HFFc6 (cell line): Measurements from ENCODE around the gene ZNF750. TPM values are rescaled to one million over a fixed set of nuclear protein-coding genes. Genes with fewer than 3 reads are reported as not detected.

Source experiments
- DNase-seq: peaks from one replicate; pipeline ENCODE4 v3.0.0-alpha.2; 2018
- H3K27ac Mint-ChIP-seq: 2 replicates; pipeline ENCODE4 v1.8.0; 2020; ENCODE audit warnings: mild to moderate bottlenecking, mixed read lengths
- H3K27me3 Mint-ChIP-seq: 2 replicates; pipeline ENCODE4 v1.8.0; 2021; ENCODE audit warnings: mild to moderate bottlenecking, moderate library complexity, mixed read lengths; ENCODE audit not compliant: insufficient read depth
- H3K36me3 Mint-ChIP-seq: 2 replicates; pipeline ENCODE4 v1.8.0; 2021; ENCODE audit warnings: low read depth, mixed read lengths
- H3K4me1 Mint-ChIP-seq: 2 replicates; pipeline ENCODE4 v1.8.0; 2020; ENCODE audit warnings: low read depth, mixed read lengths
- H3K4me3 Mint-ChIP-seq: 2 replicates; pipeline ENCODE4 v1.8.0; 2020; ENCODE audit warnings: mild to moderate bottlenecking, moderate library complexity, mixed read lengths
- H3K9me3 Mint-ChIP-seq: 2 replicates; pipeline ENCODE4 v1.8.0; 2020; ENCODE audit warnings: mild to moderate bottlenecking, mixed read lengths
- total RNA-seq, 6 experiments: library from RNA; stranded (reverse); fragmentation: NEBNext Ultra II Directional; extraction: Animal tissue kit (Norgen Biotek cat#: 25700); gene quantifications; 2 replicates in 1 of 6; 3 replicates in 5 of 6; pipeline ENCODE4 v1.2.3, GENCODE V29; 2021
- TF ChIP-seq, protein P1 (sequence below): fragments of 200-600 bp; sonication (generic); IDR thresholded peaks from 2 replicates; pipeline ENCODE4 v1.5.0; 2021; ENCODE audit warnings: antibody characterized with exemption, mild to moderate bottlenecking

Gene ZNF750
- total RNA-seq, 6 experiments from 2014 or later, result not detected

DNA sequence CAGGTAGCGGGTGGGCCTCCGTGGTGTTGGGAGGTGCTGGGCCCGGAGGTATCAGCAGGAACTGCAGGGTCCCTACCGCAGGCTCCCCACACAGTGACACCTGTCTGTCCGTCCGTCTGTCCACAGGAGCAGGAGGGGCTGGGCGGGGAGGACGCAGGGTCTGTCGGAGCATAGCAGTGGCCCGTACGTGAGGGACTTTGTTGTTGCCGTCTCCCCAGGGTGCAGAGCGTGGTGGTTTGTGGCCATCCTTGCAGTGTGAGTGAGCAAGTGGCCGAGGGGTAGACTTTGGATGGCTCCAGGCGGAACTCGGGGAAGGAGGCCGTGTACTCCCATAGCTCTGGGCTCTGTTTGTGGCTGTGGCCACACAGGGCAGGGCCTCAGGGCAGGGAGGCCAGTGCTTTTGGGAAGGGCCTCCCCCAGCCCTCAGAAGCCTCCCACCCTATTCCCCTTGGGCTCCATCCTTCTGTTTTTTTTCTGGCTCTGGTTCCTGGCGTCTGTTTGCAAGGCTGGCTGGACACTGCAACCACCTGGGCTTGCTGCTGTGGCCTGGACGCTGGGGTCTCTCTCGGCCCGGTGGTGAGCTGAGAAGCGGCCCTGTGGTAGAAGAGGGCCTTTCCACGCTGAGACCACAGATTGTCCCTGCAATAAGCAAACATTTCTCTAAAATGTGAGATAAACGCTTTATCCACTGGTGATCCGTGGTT is 41.0 kb upstream of the ZNF750 start:
- Mint-ChIP-seq H3K36me3 (no peaks in the 10 kb centered on the region), H3K4me3 (no peak overlapping the region), H3K9me3 (no peaks in the 10 kb centered on the region), H3K27me3 (peaks cover 3% of the 10 kb centered on the region; the same call in 1 of the 2 replicates), H3K27ac (no peak overlapping the region), H3K4me1 (peaks cover 20% of the 10 kb centered on the region)
- DNase-seq, result no peak
- TF ChIP-seq, protein P1, sequence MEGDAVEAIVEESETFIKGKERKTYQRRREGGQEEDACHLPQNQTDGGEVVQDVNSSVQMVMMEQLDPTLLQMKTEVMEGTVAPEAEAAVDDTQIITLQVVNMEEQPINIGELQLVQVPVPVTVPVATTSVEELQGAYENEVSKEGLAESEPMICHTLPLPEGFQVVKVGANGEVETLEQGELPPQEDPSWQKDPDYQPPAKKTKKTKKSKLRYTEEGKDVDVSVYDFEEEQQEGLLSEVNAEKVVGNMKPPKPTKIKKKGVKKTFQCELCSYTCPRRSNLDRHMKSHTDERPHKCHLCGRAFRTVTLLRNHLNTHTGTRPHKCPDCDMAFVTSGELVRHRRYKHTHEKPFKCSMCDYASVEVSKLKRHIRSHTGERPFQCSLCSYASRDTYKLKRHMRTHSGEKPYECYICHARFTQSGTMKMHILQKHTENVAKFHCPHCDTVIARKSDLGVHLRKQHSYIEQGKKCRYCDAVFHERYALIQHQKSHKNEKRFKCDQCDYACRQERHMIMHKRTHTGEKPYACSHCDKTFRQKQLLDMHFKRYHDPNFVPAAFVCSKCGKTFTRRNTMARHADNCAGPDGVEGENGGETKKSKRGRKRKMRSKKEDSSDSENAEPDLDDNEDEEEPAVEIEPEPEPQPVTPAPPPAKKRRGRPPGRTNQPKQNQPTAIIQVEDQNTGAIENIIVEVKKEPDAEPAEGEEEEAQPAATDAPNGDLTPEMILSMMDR, result no peak

DNA sequence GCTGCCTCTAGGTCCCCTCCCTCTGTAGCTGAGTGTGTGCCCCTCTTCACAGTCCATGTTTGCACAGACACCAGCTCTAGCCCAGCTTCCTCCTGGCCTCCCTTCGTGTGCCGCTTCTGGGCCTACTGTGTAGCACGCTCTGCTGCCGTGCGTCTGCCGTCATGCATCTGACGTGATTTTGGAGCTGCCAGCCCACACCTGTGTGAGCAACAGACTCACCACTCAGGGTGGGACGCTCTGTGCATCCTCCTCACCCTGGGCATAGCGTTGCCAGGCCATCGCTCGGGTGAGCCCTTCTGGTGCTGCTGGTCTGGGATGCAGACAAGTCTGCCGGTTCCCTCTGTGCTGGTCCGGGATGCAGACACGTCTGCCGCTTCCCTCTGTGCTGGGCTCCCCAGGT is 39.4 kb upstream of the ZNF750 start:
- no peaks in the 10 kb centered on the region for H3K9me3 Mint-ChIP-seq
- TF ChIP-seq, protein P1, result no peak
- no peak for DNase-seq
- no peak overlapping the region for H3K27ac Mint-ChIP-seq
- H3K4me1 Mint-ChIP-seq, result peaks cover 7% of the 10 kb centered on the region; the same call in 1 of the 2 replicates
- no peaks in the 10 kb centered on the region for H3K36me3 Mint-ChIP-seq
- peaks cover 3% of the 10 kb centered on the region; the same call in 1 of the 2 replicates for H3K27me3 Mint-ChIP-seq
- no peak overlapping the region for H3K4me3 Mint-ChIP-seq

DNA sequence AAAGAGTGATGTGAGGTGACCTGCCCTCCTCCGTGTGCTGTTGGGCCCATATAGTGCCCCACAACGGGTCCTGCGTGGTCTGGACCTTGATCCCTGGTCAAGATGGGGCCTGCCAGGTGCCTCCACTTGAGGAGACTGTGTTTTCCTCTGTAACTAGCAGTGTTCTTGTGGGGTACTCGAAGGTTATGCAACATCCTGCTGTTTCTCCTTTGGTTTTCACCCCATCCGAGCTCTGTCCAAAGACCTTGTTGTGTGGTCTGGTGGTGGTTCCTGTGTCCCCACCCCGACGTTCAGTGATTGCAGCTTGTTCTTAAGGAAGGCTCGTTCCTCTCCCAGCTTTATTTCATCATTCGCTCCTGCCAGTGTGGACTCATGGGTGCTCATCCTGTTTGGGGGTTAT is 38.7 kb upstream of the ZNF750 start:
- Mint-ChIP-seq H3K4me3 (no peak overlapping the region), H3K27me3 (peaks cover 3% of the 10 kb centered on the region; the same call in 1 of the 2 replicates), H3K27ac (no peak overlapping the region), H3K9me3 (no peaks in the 10 kb centered on the region), H3K4me1 (peaks cover 7% of the 10 kb centered on the region; the same call in 1 of the 2 replicates), H3K36me3 (no peaks in the 10 kb centered on the region)
- no peak for DNase-seq
- TF ChIP-seq, protein P1, result no peak

DNA sequence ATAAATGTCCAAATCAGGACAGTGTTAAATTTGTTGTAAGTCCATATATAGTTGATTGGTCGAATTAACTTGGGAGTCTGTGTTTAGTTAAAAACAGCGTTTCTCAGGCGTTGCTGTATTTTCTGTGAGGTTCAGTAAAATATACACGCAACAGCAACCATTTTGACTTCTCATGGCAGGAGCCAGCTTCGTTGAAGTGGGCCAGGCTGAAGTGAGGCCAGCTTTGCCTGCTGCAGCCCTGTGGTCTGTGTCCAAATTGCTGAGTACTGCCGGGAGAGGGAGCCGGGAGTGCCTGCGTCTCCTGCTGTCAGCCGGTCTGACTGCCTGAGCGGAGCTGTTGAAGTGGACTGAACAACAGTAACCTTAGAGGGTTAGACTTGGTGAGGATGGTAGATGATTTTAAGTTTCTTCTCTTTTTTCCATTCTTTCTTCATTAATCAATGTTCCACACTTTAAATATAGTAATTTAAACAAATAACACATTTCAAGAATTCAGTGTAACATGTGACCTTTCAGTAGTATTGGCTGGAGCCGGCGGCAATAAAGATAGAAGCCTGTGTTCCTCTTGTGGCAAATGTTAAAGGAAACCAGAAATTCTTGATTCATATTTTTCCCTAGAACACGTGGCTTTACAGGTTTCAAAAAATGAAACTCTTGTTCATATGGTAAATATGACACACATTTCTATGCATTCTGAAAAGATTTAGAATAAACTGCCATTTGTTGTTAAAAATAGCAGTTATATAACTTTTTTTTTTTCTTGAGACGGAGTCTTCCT is 37.0 kb upstream of the ZNF750 start:
- peaks cover 3% of the 10 kb centered on the region; the same call in 1 of the 2 replicates for H3K27me3 Mint-ChIP-seq
- H3K36me3 Mint-ChIP-seq, result no peaks in the 10 kb centered on the region
- peaks cover 7% of the 10 kb centered on the region; the same call in 1 of the 2 replicates for H3K4me1 Mint-ChIP-seq
- no peak overlapping the region for H3K4me3 Mint-ChIP-seq
- H3K27ac Mint-ChIP-seq, result no peak overlapping the region
- no peaks in the 10 kb centered on the region for H3K9me3 Mint-ChIP-seq
- DNase-seq, result peak; percentile 71
- TF ChIP-seq, protein P1, result peak; percentile 68

DNA sequence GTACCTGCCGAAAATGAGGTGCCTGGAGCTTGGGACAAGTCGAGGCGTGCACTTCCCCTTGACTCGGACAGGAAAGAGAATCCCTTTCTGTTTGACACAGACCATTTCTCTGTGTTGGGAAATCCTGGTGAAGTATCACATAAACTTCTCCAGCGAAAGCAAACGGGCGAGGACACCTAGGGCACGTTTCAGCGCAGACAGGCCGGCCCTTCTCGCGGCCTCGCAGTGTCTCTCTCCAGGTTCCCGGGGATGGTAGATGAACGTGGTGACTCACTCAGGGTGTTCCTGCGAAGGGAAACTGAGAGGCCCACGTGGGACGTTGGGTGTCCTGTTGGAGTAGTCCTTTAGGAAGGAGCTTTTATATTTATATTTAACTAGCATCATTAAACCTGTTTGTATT is 36.3 kb upstream of the ZNF750 start:
- Mint-ChIP-seq H3K9me3 (no peaks in the 10 kb centered on the region), H3K36me3 (no peaks in the 10 kb centered on the region), H3K4me1 (peaks cover 7% of the 10 kb centered on the region; the same call in 1 of the 2 replicates), H3K27ac (no peak overlapping the region), H3K4me3 (no peak overlapping the region), H3K27me3 (peaks cover 3% of the 10 kb centered on the region; the same call in 1 of the 2 replicates)
- no peak for DNase-seq
- TF ChIP-seq, protein P1, result no peak
